ENCODE measurements around the gene TMEM116. TPM values are rescaled to one million over a fixed set of nuclear protein-coding genes. Genes with fewer than 3 reads are reported as not detected.

The TMEM116 gene
- total RNA-seq, 1 donor = 10.5 TPM

- Histone ChIP-seq H3K4me3 (ENCODE audit: insufficient read depth, low read length) (no peak overlapping the region), H3K36me3 (ENCODE audit: insufficient read depth, low read length) (no peaks in the 10 kb centered on the region), H3K9me3 (ENCODE audit: low read depth, low read length) (no peaks in the 10 kb centered on the region), H3K27me3 (ENCODE audit: insufficient read depth, low read length) (no peaks in the 10 kb centered on the region), H3K4me2 (ENCODE audit: insufficient read depth, low read length) (no peak overlapping the region), H3K27ac (ENCODE audit: low read depth, low read length) (no peak overlapping the region), H4K20me1 (ENCODE audit: insufficient read depth, low read length) (no peaks in the 10 kb centered on the region), H2AFZ (ENCODE audit: low read length) (no peak overlapping the region), H3K4me1 (ENCODE audit: insufficient read depth, low read length) (no peaks in the 10 kb centered on the region), H3K79me2 (ENCODE audit: insufficient read depth, low read length) (no peaks in the 10 kb centered on the region)
- no peak for TF ChIP-seq CTCF (IDR thresholded peaks at IDR 0.05; ENCODE audit: extremely low read depth, low read depth, low read length)
- no peak for DNase-seq (ENCODE audit: insufficient read length, low spot score, missing footprints)
These were observed 32.4 kb downstream of the TMEM116 start for GRCh38 chr12:111980598-111980997.

GRCh38 chr12:111978545-111978944, 34.4 kb downstream of the TMEM116 start:
- Histone ChIP-seq H3K9me3 (ENCODE audit: low read depth, low read length) (no peaks in the 10 kb centered on the region), H4K20me1 (ENCODE audit: insufficient read depth, low read length) (no peaks in the 10 kb centered on the region), H3K4me3 (ENCODE audit: insufficient read depth, low read length) (no peak overlapping the region), H2AFZ (ENCODE audit: low read length) (no peak overlapping the region), H3K36me3 (ENCODE audit: insufficient read depth, low read length) (no peaks in the 10 kb centered on the region), H3K27me3 (ENCODE audit: insufficient read depth, low read length) (no peaks in the 10 kb centered on the region), H3K4me1 (ENCODE audit: insufficient read depth, low read length) (no peaks in the 10 kb centered on the region), H3K4me2 (ENCODE audit: insufficient read depth, low read length) (no peak overlapping the region), H3K27ac (ENCODE audit: low read depth, low read length) (no peak overlapping the region), H3K79me2 (ENCODE audit: insufficient read depth, low read length) (no peaks in the 10 kb centered on the region)
- no peak for TF ChIP-seq CTCF (IDR thresholded peaks at IDR 0.05; ENCODE audit: extremely low read depth, low read depth, low read length)
- DNase-seq (ENCODE audit: insufficient read length, low spot score, missing footprints) = no peak

GRCh38 chr12:111976860-111977259, 36.1 kb downstream of the TMEM116 start:
- Histone ChIP-seq H3K4me3 (ENCODE audit: insufficient read depth, low read length) (no peak overlapping the region), H4K20me1 (ENCODE audit: insufficient read depth, low read length) (no peaks in the 10 kb centered on the region), H3K9me3 (ENCODE audit: low read depth, low read length) (no peaks in the 10 kb centered on the region), H3K4me1 (ENCODE audit: insufficient read depth, low read length) (no peaks in the 10 kb centered on the region), H3K36me3 (ENCODE audit: insufficient read depth, low read length) (no peaks in the 10 kb centered on the region), H3K27ac (ENCODE audit: low read depth, low read length) (no peak overlapping the region), H3K79me2 (ENCODE audit: insufficient read depth, low read length) (no peaks in the 10 kb centered on the region), H2AFZ (ENCODE audit: low read length) (no peak overlapping the region), H3K27me3 (ENCODE audit: insufficient read depth, low read length) (no peaks in the 10 kb centered on the region), H3K4me2 (ENCODE audit: insufficient read depth, low read length) (no peak overlapping the region)
- no peak for TF ChIP-seq CTCF (IDR thresholded peaks at IDR 0.05; ENCODE audit: extremely low read depth, low read depth, low read length)
- DNase-seq (ENCODE audit: insufficient read length, low spot score, missing footprints) = no peak

- H2AFZ ChIP-seq (ENCODE audit: low read length) = no peak overlapping the region
- no peaks in the 10 kb centered on the region for H3K27me3 ChIP-seq (ENCODE audit: insufficient read depth, low read length)
- no peak overlapping the region for H3K27ac ChIP-seq (ENCODE audit: low read depth, low read length)
- no peak for TF ChIP-seq CTCF (IDR thresholded peaks at IDR 0.05; ENCODE audit: extremely low read depth, low read depth, low read length)
- no peak overlapping the region for H3K4me2 ChIP-seq (ENCODE audit: insufficient read depth, low read length)
- H3K4me1 ChIP-seq (ENCODE audit: insufficient read depth, low read length) = no peaks in the 10 kb centered on the region
- no peaks in the 10 kb centered on the region for H3K36me3 ChIP-seq (ENCODE audit: insufficient read depth, low read length)
- DNase-seq (ENCODE audit: insufficient read length, low spot score, missing footprints) = no peak
- no peak overlapping the region for H3K4me3 ChIP-seq (ENCODE audit: insufficient read depth, low read length)
- H3K79me2 ChIP-seq (ENCODE audit: insufficient read depth, low read length) = no peaks in the 10 kb centered on the region
- no peaks in the 10 kb centered on the region for H3K9me3 ChIP-seq (ENCODE audit: low read depth, low read length)
- no peaks in the 10 kb centered on the region for H4K20me1 ChIP-seq (ENCODE audit: insufficient read depth, low read length)
These were observed 36.7 kb downstream of the TMEM116 start for GRCh38 chr12:111976291-111976690.

All from osteoblast (primary cell).